ENCODE results near the gene FOXP1. TPM values are rescaled to one million over a fixed set of nuclear protein-coding genes. Genes with fewer than 3 reads are reported as not detected.

FOXP1 gene
- total RNA-seq, 1 donor from 2014 or later: 128 TPM

GRCh38 chr3:71010726-71011455 is 572.6 kb downstream of the FOXP1 start:
- Histone ChIP-seq H3K27me3 (no peaks in the 10 kb centered on the region), H3K27ac (no peak overlapping the region), H3K36me3 (peaks cover 0 to 16% of the 10 kb centered on the region in 2 donors), H3K9me3 (no peaks in the 10 kb centered on the region), H3K4me3 (no peak overlapping the region), H3K4me1 (peaks cover 44% of the 10 kb centered on the region)
- TF ChIP-seq POLR2AphosphoS5 (IDR thresholded peaks at IDR 0.05; ENCODE audit: insufficient read depth in 1 of 2, low read depth in 1 of 2) (no peak), POLR2A (IDR thresholded peaks at IDR 0.05) (no peak)
- TF ChIP-seq, protein P1, sequence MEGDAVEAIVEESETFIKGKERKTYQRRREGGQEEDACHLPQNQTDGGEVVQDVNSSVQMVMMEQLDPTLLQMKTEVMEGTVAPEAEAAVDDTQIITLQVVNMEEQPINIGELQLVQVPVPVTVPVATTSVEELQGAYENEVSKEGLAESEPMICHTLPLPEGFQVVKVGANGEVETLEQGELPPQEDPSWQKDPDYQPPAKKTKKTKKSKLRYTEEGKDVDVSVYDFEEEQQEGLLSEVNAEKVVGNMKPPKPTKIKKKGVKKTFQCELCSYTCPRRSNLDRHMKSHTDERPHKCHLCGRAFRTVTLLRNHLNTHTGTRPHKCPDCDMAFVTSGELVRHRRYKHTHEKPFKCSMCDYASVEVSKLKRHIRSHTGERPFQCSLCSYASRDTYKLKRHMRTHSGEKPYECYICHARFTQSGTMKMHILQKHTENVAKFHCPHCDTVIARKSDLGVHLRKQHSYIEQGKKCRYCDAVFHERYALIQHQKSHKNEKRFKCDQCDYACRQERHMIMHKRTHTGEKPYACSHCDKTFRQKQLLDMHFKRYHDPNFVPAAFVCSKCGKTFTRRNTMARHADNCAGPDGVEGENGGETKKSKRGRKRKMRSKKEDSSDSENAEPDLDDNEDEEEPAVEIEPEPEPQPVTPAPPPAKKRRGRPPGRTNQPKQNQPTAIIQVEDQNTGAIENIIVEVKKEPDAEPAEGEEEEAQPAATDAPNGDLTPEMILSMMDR (IDR thresholded peaks at IDR 0.05): no peak
- intact Hi-C loops (cut with DNase I): loop anchor here (10.0 kb wide), 1 partner anchor 54 kb away; no protein-coding TSS in a partner anchor
- no peak for DNase-seq (ENCODE audit: extremely low spot score in 2 of 2)

DNA sequence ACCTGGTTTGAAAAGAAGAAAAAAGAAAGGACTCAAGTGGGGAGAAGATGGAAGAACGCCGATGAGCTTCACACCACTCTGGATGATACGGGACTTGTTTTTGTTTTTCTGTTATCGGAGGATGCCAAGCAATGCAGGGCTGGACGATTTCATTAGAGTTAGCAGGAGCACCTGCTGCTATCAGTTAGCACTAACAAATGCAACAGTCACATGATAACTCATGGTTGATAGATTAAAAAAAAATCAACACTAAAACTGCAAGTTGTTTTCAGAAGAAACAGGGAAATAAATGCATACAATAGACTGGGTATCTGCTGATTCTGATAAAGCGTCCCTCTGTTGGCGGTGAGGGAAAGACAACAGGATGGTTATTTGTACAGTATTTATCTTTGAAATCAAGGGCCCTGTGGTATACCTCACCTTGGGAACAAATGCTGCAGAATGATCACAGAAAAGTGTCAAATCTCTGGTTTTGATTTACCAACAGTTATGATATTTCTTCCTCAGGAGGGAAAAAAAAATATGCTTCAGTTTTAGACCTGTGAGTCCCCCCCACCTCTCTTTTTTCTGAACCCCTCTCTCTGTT is 575.1 kb downstream of the FOXP1 start:
- Histone ChIP-seq H3K27ac (no peak overlapping the region), H3K27me3 (no peaks in the 10 kb centered on the region), H3K9me3 (no peaks in the 10 kb centered on the region), H3K4me1 (peaks cover 45% of the 10 kb centered on the region), H3K36me3 (no peaks in the 10 kb centered on the region), H3K4me3 (no peak overlapping the region)
- TF ChIP-seq POLR2AphosphoS5 (IDR thresholded peaks at IDR 0.05; ENCODE audit: insufficient read depth in 1 of 2, low read depth in 1 of 2) (no peak), POLR2A (IDR thresholded peaks at IDR 0.05) (no peak)
- TF ChIP-seq, protein P1 (IDR thresholded peaks at IDR 0.05): no peak
- DNase-seq (ENCODE audit: extremely low spot score in 2 of 2): no peak
- intact Hi-C loops (cut with DNase I): no loop called here

DNA sequence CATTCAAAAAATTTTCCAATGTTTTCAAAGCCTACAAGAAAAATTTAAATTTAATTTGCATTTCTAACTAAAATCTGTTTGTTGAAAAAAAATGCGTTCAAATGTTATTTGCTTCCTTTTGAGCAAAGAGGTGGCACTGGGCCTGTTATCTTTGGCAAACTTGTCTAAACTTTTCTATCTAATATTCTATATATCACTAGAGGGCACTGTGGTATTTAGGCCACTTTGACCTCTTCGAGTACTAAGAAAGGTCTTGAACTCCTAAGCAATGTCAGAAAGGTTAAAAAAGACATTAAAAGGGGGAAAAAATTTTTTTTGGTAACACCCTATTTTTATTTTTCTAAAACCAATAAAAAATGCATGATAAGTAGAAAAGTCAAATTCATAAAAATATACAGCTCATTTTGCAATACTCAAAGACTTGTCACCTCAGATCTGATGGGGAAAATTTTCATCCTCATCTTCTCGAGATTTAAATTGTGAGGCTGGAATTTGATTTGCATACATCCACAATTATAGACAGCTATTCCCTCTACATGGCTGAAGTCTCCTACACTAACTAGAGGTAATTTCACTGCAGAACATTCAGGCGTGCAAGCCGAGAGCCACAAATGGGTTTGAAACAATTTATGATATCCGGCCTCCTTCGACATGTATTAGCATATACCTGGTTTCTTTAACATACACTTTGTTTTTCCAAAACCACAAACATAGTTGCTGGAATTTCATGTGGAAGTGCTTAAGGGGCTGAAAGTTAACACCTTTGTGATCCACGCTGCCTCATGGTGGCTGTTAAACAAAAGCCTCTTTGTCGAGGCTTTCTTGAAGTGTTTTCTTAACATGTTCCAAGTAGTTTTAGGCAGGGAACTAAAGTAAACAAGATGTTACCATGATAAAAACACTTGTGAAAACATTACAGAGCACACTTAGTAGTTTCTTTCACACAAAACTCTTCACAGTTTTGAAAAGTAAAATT is 576.4 kb downstream of the FOXP1 start:
- intact Hi-C loops (cut with DNase I): no loop called here
- H3K27me3 ChIP-seq: no peaks in the 10 kb centered on the region
- no peaks in the 10 kb centered on the region for H3K36me3 ChIP-seq
- H3K9me3 ChIP-seq: no peaks in the 10 kb centered on the region
- no peak overlapping the region for H3K4me3 ChIP-seq
- DNase-seq (ENCODE audit: extremely low spot score in 2 of 2): no peak
- peaks cover 35% of the 10 kb centered on the region for H3K4me1 ChIP-seq
- TF ChIP-seq POLR2AphosphoS5 (IDR thresholded peaks at IDR 0.05; ENCODE audit: insufficient read depth in 1 of 2, low read depth in 1 of 2): peak in 1 of 2 donors; percentile 67
- TF ChIP-seq, protein P1 (IDR thresholded peaks at IDR 0.05): peak in 2 of 3 experiments; percentile 37 to 39
- TF ChIP-seq POLR2A (IDR thresholded peaks at IDR 0.05): no peak
- no peak overlapping the region for H3K27ac ChIP-seq

DNA sequence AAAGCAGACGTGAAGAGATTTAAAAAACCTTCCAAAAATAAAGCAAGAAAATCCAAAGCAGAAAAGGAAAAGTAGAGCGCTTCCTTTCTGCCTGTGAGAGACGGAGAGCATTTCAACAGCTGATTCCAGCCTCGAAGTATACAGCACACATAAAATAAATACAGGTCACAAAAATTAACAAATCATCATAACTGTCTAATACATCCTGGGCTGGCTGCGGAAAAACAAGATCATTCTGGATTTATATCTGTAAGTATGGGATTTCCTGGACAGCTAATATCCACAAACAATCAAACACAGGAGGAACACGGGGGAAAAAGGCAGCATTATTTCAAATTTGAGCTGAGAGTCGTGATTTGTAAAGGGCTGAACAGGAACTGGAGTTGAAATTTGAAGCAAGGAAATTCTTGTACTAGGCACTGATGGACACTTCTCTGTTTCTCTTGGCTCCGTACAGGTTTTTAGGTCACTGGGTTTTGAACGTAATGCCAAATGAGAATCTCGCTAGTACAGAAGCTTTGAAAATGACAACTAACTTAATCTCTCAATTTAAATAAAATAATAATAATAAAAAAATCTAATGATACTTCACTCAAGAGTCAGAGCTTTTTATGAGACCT is 577.7 kb downstream of the FOXP1 start:
- Histone ChIP-seq H3K4me1 (peaks cover 28% of the 10 kb centered on the region), H3K27me3 (no peaks in the 10 kb centered on the region), H3K9me3 (no peaks in the 10 kb centered on the region), H3K27ac (no peak overlapping the region), H3K4me3 (no peak overlapping the region), H3K36me3 (no peaks in the 10 kb centered on the region)
- TF ChIP-seq POLR2A (IDR thresholded peaks at IDR 0.05): no peak
- TF ChIP-seq, protein P1 (IDR thresholded peaks at IDR 0.05): no peak
- peak in 1 of 2 donors; percentile 9 for TF ChIP-seq POLR2AphosphoS5 (IDR thresholded peaks at IDR 0.05; ENCODE audit: insufficient read depth in 1 of 2, low read depth in 1 of 2)
- intact Hi-C loops (cut with DNase I): no loop called here
- no peak for DNase-seq (ENCODE audit: extremely low spot score in 2 of 2)
